Right lobe of liver (tissue), 6 donors: ENCODE measurements around the gene TCF7. TPM values are rescaled to one million over a fixed set of nuclear protein-coding genes. Genes with fewer than 3 reads are reported as not detected.
A peak's percentile ranks its signal among the peaks of the same experiment; 100 is the strongest.

ENCODE experiments used
- ATAC-seq, 4 donors: fragments of 200-7000 bp; cut with Tn5 transposase; one replicate each; pipeline ENCODE4 v1.9.1; 2020; ENCODE audit warnings: mild to moderate bottlenecking in 4 of 4, moderate library complexity in 4 of 4
- DNase-seq, 3 donors: peaks; one replicate each; pipeline ENCODE4 v3.0.0-alpha.2; 2020
- H3K27ac ChIP-seq, 3 donors: fragments of 200-600 bp; one replicate each; pipeline ENCODE4 v1.8.0; 2022
- H3K27me3 ChIP-seq, 2 donors: fragments of 200-600 bp; one replicate each; pipeline ENCODE4 v1.8.0; 2022
- H3K36me3 ChIP-seq, 4 donors: fragments of 200-600 bp; sonication (generic) in 1 of 4; one replicate each; pipeline versions ENCODE4 v1.5.1 to v1.8.0; 2017 to 2022; ENCODE audit warnings: control low read depth in 1 of 4
- H3K4me1 ChIP-seq, 4 donors: fragments of 200-600 bp; sonication (generic) in 1 of 4; one replicate each; pipeline versions ENCODE4 v1.5.1 to v1.8.0; 2017 to 2022; ENCODE audit warnings: control low read depth in 1 of 4
- H3K4me3 ChIP-seq, 3 donors: fragments of 200-600 bp; one replicate each; pipeline ENCODE4 v1.8.0; 2022
- H3K9me3 ChIP-seq, 4 donors: fragments of 200-600 bp; sonication (generic) in 1 of 4; one replicate each; pipeline versions ENCODE4 v1.5.1 to v1.8.0; 2017 to 2022; ENCODE audit warnings: control low read depth in 1 of 4
- POLR2A ChIP-seq: fragments of 450-650 bp; IDR thresholded peaks from one replicate; pipeline ENCODE4 v1.6.1; 2017; ENCODE audit warnings: antibody characterized with exemption, mild to moderate bottlenecking
- WGBS: methylation state at CpG from one replicate; pipeline ENCODE4 v1.1.6; 2018; ENCODE audit warnings: low coverage, low lambda C conversion rate; ENCODE audit not compliant: insufficient coverage; ENCODE audit errors: missing lambda C conversion rate; 5-methylcytosine and 5-hydroxymethylcytosine counted together
- intact Hi-C, 2 donors: fragments of 100-400 bp; cut with DNase I; formaldehyde crosslinking; loops; one replicate each; pipeline versions ENCODE4 v1.11.2 to v1.14.1; 2022
- total RNA-seq, 6 experiments: library from RNA; depleted of rRNA in 2 of 6; stranded (reverse); fragments of >200 nt in 2 of 6; fragmentation: NEBNext Ultra II Directional in 3 of 6; extraction: Animal tissue kit (Norgen Biotek cat#: 25700) in 3 of 6; gene quantifications; one replicate each; pipeline versions ENCODE4 v1.1.0 to v1.2.4, GENCODE V29; 2016 to 2023
- TF ChIP-seq, protein P1 (sequence below), 4 donors: fragments of 200-600 bp in 3 of 4; fragments of 450-650 bp in 1 of 4; IDR thresholded peaks; one replicate each; pipeline versions ENCODE4 v1.5.1 to v1.8.0; 2016 to 2022; ENCODE audit warnings: antibody characterized with exemption in 4 of 4, mild to moderate bottlenecking in 2 of 4
- donor health status: DM: no; HTN: yes; CAD: no.
- donor health status: DM: no; HTN: no; CAD: no.
- donor health status: DM: no; HTN: no; CAD: no.
- donor health status: DM: no; HTN: yes; CAD: no.
- donor health status: DM: no; HTN: yes; CAD: no.

The TCF7 gene
- total RNA-seq, 6 experiments from 2014 or later = 2.0 to 3.8 (median 2.7) TPM

GRCh38 chr5:134079748-134080581 lies 34.5 kb upstream of the TCF7 start:
- intact Hi-C loops = no loop called here
- H3K36me3 ChIP-seq = no peaks in the 10 kb centered on the region
- no peak overlapping the region for H3K27ac ChIP-seq
- no peaks in the 10 kb centered on the region for H3K9me3 ChIP-seq
- no peaks in the 10 kb centered on the region for H3K27me3 ChIP-seq
- 86% methylated on average over 12 of the region's 19 CpGs for WGBS
- DNase-seq = no peak
- H3K4me3 ChIP-seq = no peak overlapping the region
- ATAC-seq = no peak
- no peaks in the 10 kb centered on the region for H3K4me1 ChIP-seq
- TF ChIP-seq POLR2A = no peak
- TF ChIP-seq, protein P1, sequence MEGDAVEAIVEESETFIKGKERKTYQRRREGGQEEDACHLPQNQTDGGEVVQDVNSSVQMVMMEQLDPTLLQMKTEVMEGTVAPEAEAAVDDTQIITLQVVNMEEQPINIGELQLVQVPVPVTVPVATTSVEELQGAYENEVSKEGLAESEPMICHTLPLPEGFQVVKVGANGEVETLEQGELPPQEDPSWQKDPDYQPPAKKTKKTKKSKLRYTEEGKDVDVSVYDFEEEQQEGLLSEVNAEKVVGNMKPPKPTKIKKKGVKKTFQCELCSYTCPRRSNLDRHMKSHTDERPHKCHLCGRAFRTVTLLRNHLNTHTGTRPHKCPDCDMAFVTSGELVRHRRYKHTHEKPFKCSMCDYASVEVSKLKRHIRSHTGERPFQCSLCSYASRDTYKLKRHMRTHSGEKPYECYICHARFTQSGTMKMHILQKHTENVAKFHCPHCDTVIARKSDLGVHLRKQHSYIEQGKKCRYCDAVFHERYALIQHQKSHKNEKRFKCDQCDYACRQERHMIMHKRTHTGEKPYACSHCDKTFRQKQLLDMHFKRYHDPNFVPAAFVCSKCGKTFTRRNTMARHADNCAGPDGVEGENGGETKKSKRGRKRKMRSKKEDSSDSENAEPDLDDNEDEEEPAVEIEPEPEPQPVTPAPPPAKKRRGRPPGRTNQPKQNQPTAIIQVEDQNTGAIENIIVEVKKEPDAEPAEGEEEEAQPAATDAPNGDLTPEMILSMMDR (IDR thresholded peaks at IDR 0.05) = no peak

DNA sequence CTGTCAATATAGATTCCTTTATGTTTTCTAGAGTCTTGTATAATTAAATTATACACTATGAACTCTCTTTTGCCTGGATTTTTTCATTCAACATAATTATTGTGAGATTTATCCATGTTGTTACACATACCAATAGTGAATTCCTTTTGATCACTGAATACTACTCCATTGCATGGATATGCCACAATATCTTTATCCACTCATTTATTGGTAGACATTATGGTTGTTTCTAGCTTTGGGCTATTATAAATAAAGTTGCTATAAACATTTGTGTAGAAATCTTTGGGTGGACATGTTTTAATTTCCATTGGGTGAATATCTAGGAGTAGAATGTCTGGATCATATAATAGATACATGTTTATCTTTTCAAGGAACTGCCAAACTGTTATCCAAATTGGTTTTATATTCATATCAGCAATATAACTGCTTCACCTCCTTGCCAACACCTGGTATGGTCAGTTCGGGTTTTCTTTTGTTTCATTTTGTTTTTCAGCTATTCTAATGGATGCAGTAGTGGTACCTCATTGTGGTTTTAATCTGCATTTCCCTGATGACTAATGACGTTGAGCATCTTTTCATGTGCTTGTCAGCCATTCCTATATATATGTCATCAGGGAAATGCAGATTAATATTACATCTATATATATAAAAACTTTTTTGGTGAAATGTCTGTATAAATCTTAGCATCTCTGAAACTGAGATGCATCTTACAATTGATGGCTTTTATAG lies 32.1 kb upstream of the TCF7 start:
- H3K27ac ChIP-seq = no peak overlapping the region
- intact Hi-C loops = no loop called here

GRCh38 chr5:134083517-134083916 lies 31.0 kb upstream of the TCF7 start:
- no peak overlapping the region for H3K4me3 ChIP-seq
- H3K27ac ChIP-seq = no peak overlapping the region
- intact Hi-C loops = no loop called here
- ATAC-seq (no peak), DNase-seq (no peak)
- 59% methylated on average over 5 of the region's 5 CpGs for WGBS
- no peaks in the 10 kb centered on the region for H3K27me3 ChIP-seq
- H3K36me3 ChIP-seq = no peaks in the 10 kb centered on the region
- H3K9me3 ChIP-seq = no peaks in the 10 kb centered on the region
- H3K4me1 ChIP-seq = no peaks in the 10 kb centered on the region
- no peak for TF ChIP-seq POLR2A
- TF ChIP-seq, protein P1 (IDR thresholded peaks at IDR 0.05) = no peak

More for the DNA sequence above, 32.1 kb upstream of the TCF7 start:
- TF ChIP-seq POLR2A = no peak
- TF ChIP-seq, protein P1 (IDR thresholded peaks at IDR 0.05) = no peak
- DNase-seq (no peak), ATAC-seq (no peak)
- H3K36me3 ChIP-seq = no peaks in the 10 kb centered on the region
- no peaks in the 10 kb centered on the region for H3K9me3 ChIP-seq
- WGBS = 42% methylated on average over 2 of the region's 2 CpGs
- H3K4me3 ChIP-seq = no peak overlapping the region
- no peaks in the 10 kb centered on the region for H3K27me3 ChIP-seq
- H3K4me1 ChIP-seq = no peaks in the 10 kb centered on the region

DNA sequence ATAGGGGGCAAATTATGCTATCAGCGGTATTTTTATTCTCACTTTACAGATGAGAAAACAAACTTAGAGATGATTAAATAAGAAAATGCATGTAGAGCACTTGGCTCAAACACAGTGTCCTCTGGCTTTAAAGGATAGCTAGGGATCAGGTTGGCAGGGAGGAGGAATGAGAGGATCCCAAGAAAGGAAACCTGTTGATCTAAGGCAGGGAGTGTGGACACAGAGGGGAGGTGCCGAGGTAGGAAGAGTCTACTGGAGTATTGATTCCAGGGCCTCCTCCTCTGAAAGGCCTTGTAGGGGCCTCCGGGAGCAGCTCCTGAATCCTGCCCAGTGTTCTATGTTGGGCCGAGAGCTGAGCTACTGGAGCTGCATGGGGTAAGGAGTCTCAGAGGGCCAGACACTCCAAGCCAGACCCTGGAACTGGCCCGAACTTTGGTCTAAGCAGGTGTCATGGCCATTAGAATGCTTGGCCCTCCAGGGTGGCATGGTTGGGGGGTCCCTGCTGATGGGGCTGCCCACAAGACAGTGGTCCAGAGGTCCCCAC lies 30.4 kb upstream of the TCF7 start:
- no peaks in the 10 kb centered on the region for H3K27me3 ChIP-seq
- ATAC-seq (peak in 1 of 4 donors; percentile 22), DNase-seq (peak in 1 of 3 donors; percentile 30)
- H3K4me1 ChIP-seq = no peaks in the 10 kb centered on the region
- H3K36me3 ChIP-seq = no peaks in the 10 kb centered on the region
- WGBS = 86% methylated on average over 2 of the region's 5 CpGs
- H3K27ac ChIP-seq = no peak overlapping the region
- TF ChIP-seq POLR2A = no peak
- TF ChIP-seq, protein P1 (IDR thresholded peaks at IDR 0.05) = no peak
- H3K9me3 ChIP-seq = no peaks in the 10 kb centered on the region
- H3K4me3 ChIP-seq = no peak overlapping the region
- intact Hi-C loops = no loop called here
